Natural killer cell (primary cell): Measurements from ENCODE around the gene AFAP1L2. TPM values are rescaled to one million over a fixed set of nuclear protein-coding genes. Genes with fewer than 3 reads are reported as not detected.

Experiments used
- ATAC-seq, 3 donors: fragments of 150-1000 bp in 2 of 3; fragments of 200-7000 bp in 1 of 3; cut with Tn5 transposase; 1 replicate in 1 of 3; 2 replicates in 2 of 3; pipeline ENCODE4 v1.10.0; 2021; ENCODE audit warnings: mild to moderate bottlenecking in 2 of 3, moderate library complexity in 2 of 3
- DNase-seq, 2 donors: peaks; one replicate each; pipeline versions ENCODE4 v3.0.0 to v3.0.0-alpha.2; 2013 to 2021; ENCODE audit warnings: mixed read lengths in 1 of 2
- H3K27ac ChIP-seq: one replicate; pipeline ENCODE4 v1.5.1; 2013; ENCODE audit warnings: mild to moderate bottlenecking, low read length
- H3K27me3 ChIP-seq: one replicate; pipeline ENCODE4 v1.6.1; 2013; ENCODE audit warnings: low read length; ENCODE audit not compliant: control insufficient read depth, insufficient read depth
- H3K36me3 ChIP-seq: one replicate; pipeline ENCODE4 v1.6.1; 2013; ENCODE audit warnings: low read length; ENCODE audit not compliant: control insufficient read depth, insufficient read depth
- H3K4me1 ChIP-seq: one replicate; pipeline ENCODE4 v1.6.1; 2013; ENCODE audit warnings: low read length; ENCODE audit not compliant: control insufficient read depth, insufficient read depth
- H3K4me3 ChIP-seq: one replicate; pipeline ENCODE4 v1.5.1; 2013; ENCODE audit warnings: low read length
- H3K9me3 ChIP-seq: one replicate; pipeline ENCODE4 v1.6.1; 2013; ENCODE audit warnings: low read length; ENCODE audit not compliant: control insufficient read depth, insufficient read depth
- H3K27ac Mint-ChIP-seq, 2 donors: one replicate each; pipeline ENCODE4 v1.8.0; 2022; ENCODE audit warnings: mild to moderate bottlenecking in 2 of 2, mixed read lengths in 2 of 2, moderate library complexity in 1 of 2
- H3K27me3 Mint-ChIP-seq, 2 donors: one replicate each; pipeline ENCODE4 v1.8.0; 2022; ENCODE audit warnings: low read depth in 2 of 2, mixed read lengths in 2 of 2
- H3K36me3 Mint-ChIP-seq: one replicate; pipeline ENCODE4 v1.8.0; 2022; ENCODE audit warnings: mixed read lengths
- H3K4me1 Mint-ChIP-seq, 2 donors: one replicate each; pipeline ENCODE4 v1.8.0; 2022; ENCODE audit warnings: mixed read lengths in 2 of 2
- H3K4me3 Mint-ChIP-seq: one replicate; pipeline ENCODE4 v1.8.0; 2022; ENCODE audit warnings: mild to moderate bottlenecking, moderate library complexity, mixed read lengths
- H3K9me3 Mint-ChIP-seq, 2 donors: one replicate each; pipeline ENCODE4 v1.8.0; 2022; ENCODE audit warnings: mixed read lengths in 2 of 2
- WGBS: methylation state at CpG from one replicate; pipeline ENCODE4 v1.1.7; 2013; ENCODE audit warnings: missing lambda C conversion rate; ENCODE audit not compliant: insufficient coverage; 5-methylcytosine and 5-hydroxymethylcytosine counted together
- intact Hi-C: fragments of 100-400 bp; cut with micrococcal nuclease; formaldehyde crosslinking; loops from one replicate; pipeline ENCODE4 v1.14.2; 2022
- total RNA-seq, 4 donors: library from RNA; stranded (reverse); fragments of 120-200 nt in 1 of 4; gene quantifications; one replicate each; pipeline versions ENCODE4 v1.2.3 to v1.2.4, GENCODE V29; 2013 to 2022
- TF ChIP-seq, protein P1 (sequence below): fragments of 200-600 bp; IDR thresholded peaks from one replicate; pipeline ENCODE4 v1.8.0; 2022; ENCODE audit warnings: antibody characterized with exemption

The AFAP1L2 gene
- total RNA-seq, 3 donors from 2014 or later (not counting 1 experiment from before 2014, with no cell fraction given) = 0.66 to 2.8 (median 1.3) TPM

DNA sequence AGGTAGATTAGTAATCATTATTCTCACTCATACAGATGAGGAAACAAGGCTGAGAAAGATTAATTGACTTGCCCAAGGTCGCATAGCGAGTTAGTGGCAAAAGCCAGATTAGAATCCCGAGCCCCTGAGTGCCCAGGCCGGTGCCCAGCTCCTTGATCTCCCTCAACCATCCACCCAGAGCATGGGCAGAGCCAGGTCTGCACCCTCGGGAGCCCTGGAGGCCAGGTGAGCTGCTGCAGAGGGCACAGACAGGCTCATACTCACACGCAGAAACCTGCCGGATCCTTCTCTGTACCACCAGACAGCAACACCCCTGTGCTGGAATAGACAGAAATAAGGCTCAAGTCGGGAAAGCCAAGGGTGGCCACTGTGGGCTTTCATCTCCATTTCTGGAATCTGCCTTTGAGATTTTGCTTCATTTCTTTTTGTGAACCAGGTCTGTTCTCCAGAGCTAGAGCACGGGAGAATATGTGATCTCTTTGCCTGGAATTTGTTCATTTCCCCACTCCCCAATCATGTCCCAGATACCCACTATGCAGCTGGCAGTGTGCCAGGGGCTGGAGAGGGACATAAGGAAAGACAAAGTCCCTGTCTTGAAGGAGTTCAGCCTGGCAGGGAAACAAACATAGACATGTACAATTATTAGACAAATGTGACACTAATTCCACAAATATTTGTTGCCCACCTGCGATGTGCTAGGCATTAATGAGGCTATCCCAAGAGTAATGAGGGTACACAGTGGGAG is 5.5 kb downstream of the AFAP1L2 start:
- no peak overlapping the region for H3K4me3 Mint-ChIP-seq
- no peak for ATAC-seq
- no peak overlapping the region for H3K27ac ChIP-seq

DNA sequence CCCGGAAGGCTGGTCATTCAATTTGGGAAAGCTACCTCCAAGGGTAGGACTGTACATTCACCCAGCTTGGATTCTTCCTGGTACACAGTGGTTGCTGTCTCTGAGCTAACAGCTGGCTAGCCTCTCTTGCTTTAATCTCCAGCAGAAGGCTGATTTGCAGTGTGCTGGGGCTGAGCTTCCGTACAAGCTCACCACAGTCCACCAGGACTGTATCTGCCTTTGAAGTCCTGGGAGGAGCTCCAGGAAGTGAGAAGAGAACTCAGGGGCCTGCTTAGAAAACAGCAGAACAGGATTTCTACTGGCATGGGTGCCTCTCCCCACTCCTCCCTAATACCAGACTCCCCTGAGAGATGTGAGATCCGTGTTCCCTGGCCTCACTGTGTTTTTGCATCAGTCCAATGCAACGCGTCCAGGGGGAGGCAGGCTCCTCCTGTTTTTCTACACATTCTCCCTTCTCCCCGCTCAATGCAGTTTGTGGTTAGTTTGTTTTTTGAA is 6.6 kb downstream of the AFAP1L2 start:
- Histone ChIP-seq H3K9me3 (no peaks in the 10 kb centered on the region), H3K27ac (no peak overlapping the region), H3K27me3 (peaks cover 9% of the 10 kb centered on the region), H3K36me3 (no peaks in the 10 kb centered on the region), H3K4me3 (no peak overlapping the region), H3K4me1 (peaks cover 7% of the 10 kb centered on the region)
- no peak for ATAC-seq
- no peaks in the 10 kb centered on the region for H3K36me3 Mint-ChIP-seq
- intact Hi-C loops = no loop called here
- no peaks in the 10 kb centered on the region for H3K9me3 Mint-ChIP-seq
- no peak for DNase-seq
- H3K4me1 Mint-ChIP-seq = no peaks in the 10 kb centered on the region
- H3K27me3 Mint-ChIP-seq = peaks cover 33 to 48% of the 10 kb centered on the region in 2 donors
- WGBS = 71% methylated on average over 3 of the region's 6 CpGs
- no peak overlapping the region for H3K27ac Mint-ChIP-seq
- no peak overlapping the region for H3K4me3 Mint-ChIP-seq
- TF ChIP-seq, protein P1, sequence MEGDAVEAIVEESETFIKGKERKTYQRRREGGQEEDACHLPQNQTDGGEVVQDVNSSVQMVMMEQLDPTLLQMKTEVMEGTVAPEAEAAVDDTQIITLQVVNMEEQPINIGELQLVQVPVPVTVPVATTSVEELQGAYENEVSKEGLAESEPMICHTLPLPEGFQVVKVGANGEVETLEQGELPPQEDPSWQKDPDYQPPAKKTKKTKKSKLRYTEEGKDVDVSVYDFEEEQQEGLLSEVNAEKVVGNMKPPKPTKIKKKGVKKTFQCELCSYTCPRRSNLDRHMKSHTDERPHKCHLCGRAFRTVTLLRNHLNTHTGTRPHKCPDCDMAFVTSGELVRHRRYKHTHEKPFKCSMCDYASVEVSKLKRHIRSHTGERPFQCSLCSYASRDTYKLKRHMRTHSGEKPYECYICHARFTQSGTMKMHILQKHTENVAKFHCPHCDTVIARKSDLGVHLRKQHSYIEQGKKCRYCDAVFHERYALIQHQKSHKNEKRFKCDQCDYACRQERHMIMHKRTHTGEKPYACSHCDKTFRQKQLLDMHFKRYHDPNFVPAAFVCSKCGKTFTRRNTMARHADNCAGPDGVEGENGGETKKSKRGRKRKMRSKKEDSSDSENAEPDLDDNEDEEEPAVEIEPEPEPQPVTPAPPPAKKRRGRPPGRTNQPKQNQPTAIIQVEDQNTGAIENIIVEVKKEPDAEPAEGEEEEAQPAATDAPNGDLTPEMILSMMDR = no peak

More for the DNA sequence above, 5.5 kb downstream of the AFAP1L2 start:
- Histone ChIP-seq H3K36me3 (no peaks in the 10 kb centered on the region), H3K4me1 (peaks cover 17% of the 10 kb centered on the region), H3K27me3 (peaks cover 12% of the 10 kb centered on the region), H3K9me3 (no peaks in the 10 kb centered on the region), H3K4me3 (no peak overlapping the region)
- DNase-seq = no peak
- Mint-ChIP-seq H3K9me3 (no peaks in the 10 kb centered on the region), H3K27me3 (peaks cover 40 to 56% of the 10 kb centered on the region in 2 donors), H3K36me3 (no peaks in the 10 kb centered on the region), H3K27ac (no peak overlapping the region), H3K4me1 (peaks cover 5% of the 10 kb centered on the region in 2 donors)
- TF ChIP-seq, protein P1 = no peak
- 86% methylated on average over 10 of the region's 10 CpGs for WGBS
- intact Hi-C loops = no loop called here

DNA sequence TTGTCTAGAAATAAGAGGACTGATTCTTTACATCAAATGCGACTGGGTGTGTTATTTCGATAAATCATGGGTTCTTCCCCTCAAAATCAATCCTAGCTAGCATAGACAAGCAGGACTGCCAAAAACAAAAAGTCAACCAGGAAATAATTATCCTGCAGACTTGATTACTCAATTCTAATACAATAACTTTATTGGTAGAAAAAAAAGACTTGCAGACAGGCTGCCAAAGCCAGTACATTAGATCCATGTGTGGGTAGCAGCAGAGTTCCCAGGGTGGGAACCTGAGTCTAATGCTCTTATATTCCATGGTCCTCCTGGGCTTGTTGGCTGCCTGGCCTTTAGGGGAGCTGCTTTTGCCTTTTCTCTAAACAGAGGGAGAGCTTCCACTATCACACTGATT is 7.8 kb downstream of the AFAP1L2 start:
- no peak for DNase-seq
- Histone ChIP-seq H3K4me3 (no peak overlapping the region), H3K27ac (no peak overlapping the region), H3K4me1 (peaks cover 6% of the 10 kb centered on the region), H3K9me3 (no peaks in the 10 kb centered on the region), H3K27me3 (peaks cover 3% of the 10 kb centered on the region), H3K36me3 (no peaks in the 10 kb centered on the region)
- TF ChIP-seq, protein P1 = no peak
- Mint-ChIP-seq H3K36me3 (no peaks in the 10 kb centered on the region), H3K27ac (no peak overlapping the region), H3K9me3 (no peaks in the 10 kb centered on the region), H3K4me1 (no peaks in the 10 kb centered on the region), H3K27me3 (peaks cover 21 to 36% of the 10 kb centered on the region in 2 donors), H3K4me3 (no peak overlapping the region)
- intact Hi-C loops = no loop called here
- 100% methylated on average over 2 of the region's 2 CpGs for WGBS
- no peak for ATAC-seq
